Measurements from ENCODE around the gene RAD23B.

The RAD23B gene

DNA sequence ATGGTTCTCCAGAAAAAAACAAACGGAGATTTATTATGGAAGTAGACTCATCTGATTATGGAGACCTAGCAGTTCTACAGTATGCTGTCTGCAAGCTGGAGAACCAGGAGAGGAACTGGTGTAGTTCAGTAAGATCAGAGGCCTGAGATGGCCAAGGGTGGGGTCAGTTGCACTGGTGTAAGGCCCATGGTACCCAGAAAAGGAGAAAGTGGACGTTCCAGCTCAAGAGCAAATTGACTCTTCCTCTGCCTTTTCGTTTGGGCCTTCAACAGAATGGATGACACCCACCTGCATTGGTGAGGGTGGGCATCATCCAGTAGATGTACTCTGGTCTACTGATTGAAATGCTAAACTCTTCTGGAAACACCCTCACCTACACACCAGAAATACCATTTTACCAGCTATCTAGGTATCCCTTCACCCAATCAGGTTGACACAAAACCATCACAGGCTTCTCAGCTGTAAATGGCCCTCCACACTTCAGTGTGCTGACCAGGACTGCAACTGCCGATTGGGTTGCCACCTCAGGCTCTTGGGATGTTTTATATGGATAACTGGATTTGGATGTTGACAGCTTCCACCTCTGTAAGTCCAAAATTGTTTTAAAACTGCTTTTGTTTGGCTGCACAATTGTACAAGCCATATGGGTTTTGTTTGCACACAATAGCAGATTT is 51.2 kb downstream of the RAD23B start:
- no peak for DNase-seq (ENCODE audit: low read depth in 2 of 2)

DNA sequence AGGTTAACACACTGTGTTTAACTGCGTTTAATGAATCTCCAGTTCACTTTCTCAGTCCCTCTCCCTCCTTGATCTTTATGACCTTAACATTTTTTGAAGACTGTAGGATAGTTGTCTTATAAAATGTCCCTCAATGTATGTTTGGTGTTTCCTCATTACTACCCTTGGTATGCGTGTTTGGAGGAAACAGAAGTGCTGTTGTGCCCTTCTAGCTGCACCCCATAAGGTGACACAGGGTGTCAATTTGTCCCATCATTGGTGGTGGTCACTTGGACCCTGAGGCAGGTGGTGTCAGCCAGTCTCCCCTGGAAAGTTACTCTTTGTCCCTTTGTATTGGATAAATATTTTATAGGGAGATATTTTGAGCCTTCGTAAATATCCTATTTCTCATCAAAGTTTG is 52.3 kb downstream of the RAD23B start:
- no peak for DNase-seq (ENCODE audit: low read depth in 2 of 2)

DNA sequence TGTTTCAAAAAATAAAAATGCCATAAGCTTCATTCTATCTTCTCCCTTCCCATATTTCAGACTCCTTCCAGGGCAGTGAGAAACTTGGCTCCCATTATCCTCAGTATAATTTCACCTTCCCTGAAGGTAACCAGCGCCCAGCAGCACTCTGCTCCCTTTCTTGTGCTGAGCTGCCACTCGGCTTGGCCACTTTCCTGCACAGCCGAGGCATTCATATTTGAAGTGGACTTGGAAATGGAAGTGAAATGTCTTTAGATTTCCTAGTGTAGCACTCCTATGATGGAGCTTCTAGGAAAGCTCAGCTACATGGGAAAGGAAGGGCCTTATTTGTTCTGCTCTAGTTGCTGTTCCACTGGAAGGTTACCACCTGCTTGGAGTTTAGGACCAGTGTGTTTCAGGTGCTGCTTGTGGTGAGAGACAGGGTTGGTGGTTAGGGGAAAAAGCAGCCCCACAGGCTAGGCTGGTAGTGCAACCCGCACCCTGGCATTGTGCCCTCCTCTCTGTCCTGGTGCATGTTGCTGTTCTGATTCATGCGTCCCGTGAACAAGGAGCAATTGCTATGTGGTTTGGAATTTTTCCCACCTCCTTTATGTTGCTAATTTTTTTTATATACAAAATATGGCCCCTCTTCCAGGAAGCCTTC is 53.8 kb downstream of the RAD23B start:
- DNase-seq (ENCODE audit: low read depth in 2 of 2): no peak

DNA sequence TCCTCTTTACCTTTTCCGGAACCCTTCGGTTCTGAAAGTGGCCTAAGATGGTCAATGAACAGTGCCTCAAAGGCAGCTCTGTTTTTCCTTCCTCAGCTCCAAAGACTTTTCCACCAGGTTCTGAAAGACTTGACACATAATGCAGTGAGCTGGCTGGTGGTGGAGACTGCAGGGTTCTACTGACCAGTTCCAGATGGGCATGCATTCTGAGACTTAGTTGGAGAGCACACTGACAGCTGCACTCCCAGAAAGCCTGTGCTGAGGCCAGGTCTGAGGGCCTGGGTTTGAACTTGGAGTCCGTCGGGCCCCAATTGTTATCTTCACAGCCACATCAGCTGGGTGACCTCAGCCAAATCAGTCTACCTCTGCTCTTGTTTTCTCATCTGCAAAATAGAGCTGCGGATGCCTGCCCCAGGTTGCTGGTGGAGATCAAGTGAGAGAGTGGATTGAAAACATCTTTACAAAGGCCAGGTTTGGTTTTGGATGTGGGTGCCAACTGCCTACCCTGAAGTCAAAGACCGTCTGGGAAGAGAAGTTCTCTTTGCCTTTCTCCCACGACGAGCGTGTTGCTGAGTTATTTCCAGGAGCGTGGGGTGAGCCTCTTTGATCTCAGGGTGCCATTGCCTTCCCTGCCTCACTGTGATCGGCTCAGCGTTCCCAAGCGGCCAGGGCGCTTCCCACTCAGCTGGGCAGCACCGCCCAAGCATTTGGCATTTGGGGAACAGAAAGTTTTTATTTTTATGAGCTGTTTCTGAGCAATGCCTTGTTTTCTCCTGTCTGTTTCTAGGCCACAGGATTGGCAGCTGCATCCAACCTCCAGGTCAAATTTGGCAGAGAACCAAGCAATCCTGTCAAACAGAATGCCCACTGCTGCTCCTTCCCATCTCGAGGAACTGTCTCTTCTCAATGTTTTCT is 54.9 kb downstream of the RAD23B start:
- DNase-seq (ENCODE audit: low read depth in 2 of 2): no peak

- no peak for DNase-seq (ENCODE audit: low read depth in 2 of 2)
These were observed 56.0 kb downstream of the RAD23B start for GRCh38 chr9:107338911-107339659.

DNA sequence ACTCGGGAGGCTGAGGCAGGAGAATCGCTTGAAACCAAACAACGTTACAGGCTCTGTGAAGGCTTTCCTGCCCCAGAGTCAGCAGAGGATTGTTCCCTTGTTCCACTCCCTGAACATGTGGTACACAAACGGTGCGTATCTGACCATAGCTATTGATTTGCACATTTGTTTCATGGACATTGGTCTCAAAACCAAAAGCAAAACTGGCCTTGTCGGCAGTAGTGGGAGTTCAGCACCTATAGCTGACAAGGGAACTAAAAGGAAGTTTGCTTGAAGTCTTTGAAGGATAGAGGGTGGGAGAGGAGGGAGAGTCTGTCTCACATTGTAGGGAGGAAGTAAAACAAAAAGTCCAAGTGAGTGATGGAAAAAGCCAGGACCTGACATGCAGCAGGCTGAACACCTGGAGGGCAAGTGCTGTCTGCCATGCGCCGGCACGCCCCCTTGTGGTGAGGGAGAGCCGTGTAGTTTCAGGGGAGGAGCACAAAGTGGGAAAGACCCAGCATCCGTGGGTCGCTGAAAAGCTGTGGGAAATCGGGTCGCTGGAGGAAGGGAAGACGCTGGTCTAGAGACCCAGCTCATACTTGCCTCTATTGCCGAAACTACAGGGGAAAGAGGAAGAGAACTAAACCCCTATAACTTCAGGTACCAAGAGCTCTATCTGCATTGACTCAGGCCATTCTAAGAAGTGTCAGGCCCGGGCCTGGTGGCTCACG is 58.0 kb downstream of the RAD23B start:
- peak; percentile 75 to 82 for DNase-seq (ENCODE audit: low read depth in 2 of 2)

GRCh38 chr9:107342476-107343161 is 59.5 kb downstream of the RAD23B start:
- no peak for DNase-seq (ENCODE audit: low read depth in 2 of 2)

- no peak for DNase-seq (ENCODE audit: low read depth in 2 of 2)
These were observed 62.2 kb downstream of the RAD23B start for GRCh38 chr9:107345327-107345726.

DNA sequence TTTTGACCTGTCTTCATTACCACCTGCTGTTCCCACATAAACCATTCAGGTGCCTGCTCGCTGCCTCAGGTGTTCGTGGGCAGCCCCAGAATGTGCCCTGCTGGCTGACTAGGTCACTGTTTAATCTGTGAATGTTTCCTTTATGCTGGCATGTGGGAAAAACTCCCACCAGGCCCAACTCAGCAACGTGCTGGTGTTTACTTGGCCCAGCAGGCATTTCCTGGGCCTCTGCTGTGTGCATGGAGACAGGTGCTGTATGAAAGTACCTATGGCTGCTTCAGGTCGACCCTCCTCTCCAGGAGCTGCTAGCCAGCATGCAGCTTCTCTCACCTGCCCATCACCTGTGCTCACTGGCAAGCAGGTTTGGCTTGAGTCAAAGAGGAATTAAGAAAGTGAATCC is 65.8 kb downstream of the RAD23B start:
- DNase-seq (ENCODE audit: low read depth in 2 of 2): no peak

GRCh38 chr9:107350443-107350842 is 67.4 kb downstream of the RAD23B start:
- DNase-seq (ENCODE audit: low read depth in 2 of 2): no peak

DNA sequence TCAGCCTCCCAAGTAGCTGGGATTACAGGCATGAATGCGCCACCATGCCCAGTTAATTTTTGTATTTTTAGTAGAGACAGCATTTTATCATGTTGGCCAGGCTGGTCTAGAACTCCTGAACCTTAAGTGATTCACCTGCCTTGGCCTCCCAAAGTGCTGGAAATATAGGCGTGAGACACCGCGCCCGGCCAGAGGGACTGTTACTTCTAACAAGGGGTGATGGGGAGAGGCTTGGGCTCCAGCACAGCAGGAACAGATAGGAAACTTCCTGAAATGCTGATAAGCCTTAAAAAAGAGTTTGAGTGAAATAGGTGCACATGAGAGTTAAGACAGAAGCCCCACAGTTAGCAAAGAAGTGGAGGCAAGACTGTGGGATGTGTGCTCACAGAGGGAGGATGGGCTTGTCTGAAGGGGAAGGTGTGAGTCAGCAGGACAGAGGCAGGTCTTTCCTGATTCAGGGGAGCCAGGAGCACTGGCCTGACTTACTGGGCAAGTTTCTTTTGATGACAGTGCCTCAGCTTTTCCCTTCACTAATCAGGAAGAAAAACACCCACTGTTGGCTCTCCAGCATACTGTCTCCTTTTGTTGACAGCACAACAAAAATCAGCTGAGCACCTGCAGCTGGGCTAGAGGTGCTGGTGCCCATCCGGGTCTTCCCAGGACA is 68.4 kb downstream of the RAD23B start:
- no peak for DNase-seq (ENCODE audit: low read depth in 2 of 2)

DNA sequence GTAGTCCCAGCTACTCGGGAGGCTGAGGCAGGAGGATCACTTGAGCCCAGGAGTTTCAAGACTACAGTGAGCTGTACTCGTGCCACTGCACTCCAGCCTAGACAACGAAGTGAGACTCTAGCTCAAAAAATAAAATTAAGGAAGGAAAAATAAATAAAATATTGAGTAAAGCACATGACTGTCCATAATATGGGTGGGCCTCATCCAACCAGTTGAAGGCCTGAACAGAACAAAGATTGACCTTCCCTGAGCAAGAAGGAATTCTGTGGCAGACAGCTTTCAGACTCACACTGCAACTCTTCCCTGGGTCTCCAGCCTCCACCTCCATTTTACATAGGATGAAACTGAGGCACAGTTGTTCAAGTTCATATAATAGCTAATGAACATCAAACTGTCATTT is 72.3 kb downstream of the RAD23B start:
- DNase-seq (ENCODE audit: low read depth in 2 of 2): no peak

- no peak for DNase-seq (ENCODE audit: low read depth in 2 of 2)
These were observed 75.9 kb downstream of the RAD23B start for GRCh38 chr9:107358986-107359385.

GRCh38 chr9:107360098-107360497 is 77.0 kb downstream of the RAD23B start:
- DNase-seq (ENCODE audit: low read depth in 2 of 2): no peak

- no peak for DNase-seq (ENCODE audit: low read depth in 2 of 2)
These were observed 78.7 kb downstream of the RAD23B start for GRCh38 chr9:107361816-107362215.

GRCh38 chr9:107363516-107364152 is 80.6 kb downstream of the RAD23B start:
- no peak for DNase-seq (ENCODE audit: low read depth in 2 of 2)

DNA sequence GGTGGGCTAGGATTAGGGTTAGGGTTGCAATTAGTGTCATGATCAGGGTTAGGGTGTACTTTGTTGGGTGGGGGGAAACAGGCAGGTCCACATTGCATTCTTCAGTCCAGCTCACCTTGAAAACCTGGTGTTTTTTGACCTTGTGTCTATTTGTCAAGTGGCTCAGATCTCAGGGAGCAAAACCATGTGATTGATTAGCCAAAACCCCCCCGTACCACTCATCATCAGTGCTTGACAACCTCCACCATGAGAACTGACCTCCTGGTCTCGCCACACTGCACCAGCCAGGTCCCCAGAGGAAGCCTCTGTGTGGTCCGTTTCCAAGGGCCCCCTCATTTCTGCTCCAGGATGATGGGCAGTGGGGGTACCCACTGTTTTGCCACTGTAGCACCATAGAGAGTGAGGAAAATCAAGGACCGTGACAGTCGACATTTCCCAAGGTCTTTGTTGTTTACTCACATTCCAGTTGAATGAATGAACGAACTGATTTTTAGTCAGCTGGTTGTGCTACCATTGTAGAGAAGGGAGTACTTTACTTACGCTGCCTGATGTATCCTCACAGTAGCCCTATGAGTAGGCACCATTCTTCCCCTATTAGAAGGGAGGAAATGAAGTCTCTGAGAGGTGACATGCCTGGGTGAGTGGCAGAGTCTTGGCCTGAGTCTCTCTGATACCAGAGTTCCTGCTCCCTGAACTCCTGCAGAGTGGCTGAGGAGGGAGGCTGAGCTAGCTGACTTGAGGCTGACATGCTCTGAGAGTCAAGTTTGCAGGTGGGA is 84.8 kb downstream of the RAD23B start:
- no peak for DNase-seq (ENCODE audit: low read depth in 2 of 2)

DNA sequence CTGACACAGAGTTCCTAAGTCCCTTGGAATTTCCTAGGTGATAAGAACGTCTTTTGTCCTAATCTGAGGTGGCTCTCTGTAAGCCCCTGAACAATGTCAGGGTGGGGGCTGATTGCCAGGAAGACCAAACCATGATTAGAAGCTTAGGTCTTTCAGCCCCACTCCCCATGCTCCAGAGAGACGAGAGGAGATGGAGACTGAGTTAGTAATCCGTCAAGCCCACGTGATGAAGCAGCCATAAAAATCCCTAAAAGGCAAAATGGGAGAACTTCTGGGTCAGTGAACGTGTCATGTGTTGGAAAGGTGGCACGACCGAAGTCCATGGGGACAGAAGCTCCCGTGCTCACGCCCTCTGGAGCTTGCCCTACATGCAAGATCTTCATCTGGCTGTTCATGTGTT is 85.6 kb downstream of the RAD23B start:
- DNase-seq (ENCODE audit: low read depth in 2 of 2): no peak

DNA sequence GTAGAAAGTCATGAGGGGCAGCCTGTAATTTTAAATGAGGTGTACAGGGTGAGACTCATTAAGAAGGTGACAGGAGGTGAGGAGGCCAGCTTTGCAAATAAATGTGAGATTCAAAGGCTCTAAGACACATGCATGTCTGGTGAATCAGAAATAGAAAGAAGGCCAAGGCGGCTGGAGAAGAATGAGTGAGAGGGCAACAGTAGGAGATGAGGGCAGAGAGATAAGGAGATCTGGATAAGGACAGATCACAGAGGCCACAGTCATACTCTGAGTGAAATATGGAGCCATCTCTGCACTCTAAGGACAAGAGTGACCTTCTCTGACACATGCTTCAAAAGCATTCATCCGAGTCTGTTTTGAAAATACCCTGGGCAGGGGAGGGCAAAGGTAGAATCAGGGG is 90.7 kb downstream of the RAD23B start:
- no peak for DNase-seq (ENCODE audit: low read depth in 2 of 2)
